ENCODE results near the gene ASPRV1. TPM values are rescaled to one million over a fixed set of nuclear protein-coding genes. Genes with fewer than 3 reads are reported as not detected.
A peak's percentile ranks its signal among the peaks of the same experiment; 100 is the strongest.
"Not testable (repeated sequence)": the region's sequence is repeated elsewhere in the genome, so short reads cannot be mapped to it uniquely, and the experiment has no call there.

Gene ASPRV1
- total RNA-seq, 1 experiment from 2014 or later, result 0.10 TPM

DNA sequence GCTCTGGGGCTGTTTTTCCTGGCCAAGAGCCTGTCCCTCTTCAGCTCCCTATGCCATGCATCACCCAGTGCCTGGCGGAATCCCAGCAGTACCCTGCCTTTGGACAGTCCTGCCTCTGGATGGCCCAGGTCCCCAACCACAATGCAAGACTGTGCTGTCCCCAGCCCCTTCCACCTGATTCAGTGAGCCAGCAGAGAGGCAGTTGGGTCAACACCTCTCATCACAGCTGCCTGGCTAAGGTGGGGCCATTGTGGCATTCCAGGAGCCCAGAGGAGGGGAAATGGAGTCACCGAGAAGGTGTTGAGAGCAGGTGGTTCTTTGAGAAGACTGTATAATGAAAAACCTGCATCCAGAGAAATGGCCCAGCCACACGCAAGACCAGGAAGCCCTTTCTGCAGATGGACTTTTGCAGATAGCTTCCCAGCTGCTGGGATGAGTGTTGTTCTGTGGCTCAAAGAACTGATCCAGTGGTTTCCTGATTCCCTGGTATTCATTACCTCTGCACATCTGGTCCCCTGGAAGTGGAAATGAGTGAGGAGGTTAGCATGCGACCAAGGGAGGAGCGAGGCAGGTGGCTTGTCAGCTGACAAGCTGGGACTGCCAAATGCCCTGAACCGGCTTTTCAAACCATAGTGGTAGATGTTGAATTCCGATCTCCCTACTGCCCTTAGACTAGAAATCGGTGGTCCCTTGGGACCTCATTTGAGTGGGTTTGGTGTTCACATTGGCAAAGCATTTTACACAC, 1.7 kb upstream of the ASPRV1 start:
- no peak for DNase-seq (ENCODE audit: low spot score)

DNA sequence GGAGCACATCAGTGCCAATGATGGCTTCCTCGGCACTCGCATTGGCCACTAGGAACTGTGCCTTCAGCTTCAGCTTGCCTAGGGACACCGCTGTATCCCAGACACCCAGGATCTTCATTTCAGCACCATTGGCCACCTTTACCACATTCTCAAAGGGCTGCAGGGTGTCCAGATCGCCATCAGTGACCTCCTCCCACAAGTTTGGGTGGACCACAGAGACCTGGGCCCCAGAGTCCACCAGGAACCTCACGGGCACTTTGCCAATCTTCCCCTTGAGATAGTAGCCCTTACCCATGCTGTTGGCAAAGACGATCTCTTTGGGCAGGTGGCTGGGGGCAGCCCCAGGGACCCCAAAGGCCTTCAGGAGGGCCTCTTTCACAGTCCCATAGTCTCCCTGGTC, 610 bp downstream of the ASPRV1 start:
- DNase-seq (ENCODE audit: low spot score), result no peak

DNA sequence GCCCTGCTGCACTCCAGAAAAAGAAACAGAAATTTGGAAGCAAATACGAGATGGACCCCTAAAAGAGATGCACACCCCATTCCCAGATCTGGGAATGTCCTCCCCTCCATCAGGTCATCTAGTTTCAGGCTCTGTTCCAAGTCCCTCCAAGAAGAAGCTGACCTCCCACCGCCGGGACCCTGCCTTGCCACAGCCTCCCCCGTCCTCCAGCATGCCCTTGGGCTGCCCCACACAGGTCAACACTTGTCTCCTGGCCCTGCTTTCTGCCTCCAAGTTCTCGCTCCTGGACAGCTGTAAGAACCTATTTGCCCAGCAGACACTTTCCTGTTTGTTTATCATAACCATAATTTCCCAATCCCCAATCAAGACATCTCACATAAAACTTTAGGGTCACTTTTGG, 2.0 kb downstream of the ASPRV1 start:
- no peak for DNase-seq (ENCODE audit: low spot score)

DNA sequence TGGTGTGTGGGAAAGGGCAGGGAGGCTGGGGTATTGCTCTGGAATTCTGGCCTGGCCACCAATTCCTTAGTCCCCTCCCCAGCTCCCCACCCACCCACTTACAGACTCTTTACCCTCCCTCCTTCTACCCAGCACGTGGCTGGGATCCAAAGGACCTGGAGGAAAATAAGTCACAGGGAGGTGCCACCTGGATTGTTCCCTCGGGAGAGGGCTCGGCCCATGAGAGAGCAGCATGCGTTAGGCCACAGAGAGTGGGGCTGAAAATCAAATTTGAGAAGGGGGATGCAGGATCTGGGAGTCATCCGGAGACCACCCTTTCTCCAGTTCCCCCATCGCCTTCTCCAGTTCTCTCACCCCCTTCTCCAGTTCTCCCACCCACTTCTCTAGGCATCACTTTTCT, 3.0 kb downstream of the ASPRV1 start:
- DNase-seq (ENCODE audit: low spot score), result no peak

DNA sequence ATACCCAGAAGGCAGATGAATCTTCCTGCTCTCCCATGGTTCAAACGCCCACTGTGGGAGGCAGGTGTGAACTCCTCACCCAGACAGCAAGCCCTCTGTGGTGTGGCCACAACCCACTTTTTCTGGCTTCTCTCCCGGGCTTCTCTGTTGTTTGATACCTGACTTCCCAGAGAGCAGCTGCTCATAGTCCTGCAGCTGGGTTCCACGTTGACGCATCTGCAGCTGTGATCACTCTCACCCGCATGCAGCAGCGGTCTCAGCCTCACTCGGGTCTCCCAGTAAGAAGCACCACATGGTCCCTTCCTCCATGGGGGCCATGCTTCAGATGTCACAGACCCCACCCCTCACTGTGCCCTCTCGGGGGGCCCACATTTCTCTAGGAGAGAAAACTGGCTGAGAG, 3.5 kb downstream of the ASPRV1 start:
- DNase-seq (ENCODE audit: low spot score), result no peak

DNA sequence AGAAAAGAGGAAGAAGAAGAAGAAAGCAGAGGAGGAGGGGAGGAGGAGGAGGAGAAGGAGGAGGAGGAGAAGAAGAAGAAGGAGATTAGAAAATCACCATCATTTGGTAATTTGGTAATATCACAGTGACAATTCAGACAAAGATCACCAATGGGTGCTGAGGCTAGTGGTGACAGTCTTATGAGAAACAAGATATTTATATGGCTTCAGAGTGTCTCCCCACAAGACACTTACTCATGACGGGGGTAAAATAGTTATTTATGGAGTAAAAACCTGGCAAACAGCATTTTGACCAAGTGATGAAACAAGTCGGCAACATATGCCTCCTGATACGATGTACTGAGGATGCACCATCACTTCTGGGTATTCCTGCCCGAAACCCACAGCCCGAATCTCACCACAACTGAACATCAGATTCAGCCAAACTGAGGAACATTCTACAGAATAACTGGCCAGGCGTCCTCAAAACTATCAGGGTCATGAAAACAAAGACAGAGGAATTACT, 4.9 kb downstream of the ASPRV1 start:
- DNase-seq (ENCODE audit: low spot score), result no peak

DNA sequence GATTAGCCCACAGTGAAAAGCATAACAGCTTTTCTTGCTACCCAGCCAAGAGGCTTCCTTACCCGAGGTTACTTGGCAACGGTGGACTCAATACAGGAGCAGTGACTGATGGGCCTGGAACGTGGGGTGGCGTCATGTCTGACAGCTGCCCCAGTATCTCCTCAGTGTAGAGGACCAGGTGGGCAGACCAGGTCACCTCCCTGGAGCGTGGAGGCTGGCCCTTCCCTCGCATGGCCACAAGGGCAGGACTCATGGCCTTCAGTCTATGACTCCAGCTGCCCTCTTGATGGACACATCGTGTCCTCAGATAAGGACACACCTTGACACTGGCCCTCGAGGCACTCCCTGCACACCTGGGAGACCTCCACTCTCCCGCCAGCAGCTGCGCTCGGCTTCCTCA, 6.4 kb downstream of the ASPRV1 start:
- DNase-seq (ENCODE audit: low spot score), result no peak

DNA sequence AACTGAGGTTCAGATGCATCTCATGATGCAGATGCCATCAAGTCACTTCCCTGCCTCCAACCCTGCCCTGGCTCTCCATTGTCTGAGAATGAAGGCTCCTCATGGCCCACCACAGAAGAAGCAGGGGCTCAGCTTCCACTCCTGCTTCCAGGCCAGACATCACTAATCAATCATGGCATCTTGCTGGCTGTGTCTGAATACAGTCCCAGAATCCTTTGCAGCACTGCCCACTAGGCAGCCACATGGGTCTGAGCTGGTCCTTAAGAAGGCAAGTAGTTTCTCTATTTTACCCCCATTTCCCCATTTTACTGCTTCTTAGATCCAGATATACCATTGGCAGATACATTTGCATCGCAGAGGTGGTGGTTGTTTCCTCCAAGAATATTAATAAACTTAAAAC, 7.3 kb downstream of the ASPRV1 start:
- DNase-seq (ENCODE audit: low spot score), result no peak

DNA sequence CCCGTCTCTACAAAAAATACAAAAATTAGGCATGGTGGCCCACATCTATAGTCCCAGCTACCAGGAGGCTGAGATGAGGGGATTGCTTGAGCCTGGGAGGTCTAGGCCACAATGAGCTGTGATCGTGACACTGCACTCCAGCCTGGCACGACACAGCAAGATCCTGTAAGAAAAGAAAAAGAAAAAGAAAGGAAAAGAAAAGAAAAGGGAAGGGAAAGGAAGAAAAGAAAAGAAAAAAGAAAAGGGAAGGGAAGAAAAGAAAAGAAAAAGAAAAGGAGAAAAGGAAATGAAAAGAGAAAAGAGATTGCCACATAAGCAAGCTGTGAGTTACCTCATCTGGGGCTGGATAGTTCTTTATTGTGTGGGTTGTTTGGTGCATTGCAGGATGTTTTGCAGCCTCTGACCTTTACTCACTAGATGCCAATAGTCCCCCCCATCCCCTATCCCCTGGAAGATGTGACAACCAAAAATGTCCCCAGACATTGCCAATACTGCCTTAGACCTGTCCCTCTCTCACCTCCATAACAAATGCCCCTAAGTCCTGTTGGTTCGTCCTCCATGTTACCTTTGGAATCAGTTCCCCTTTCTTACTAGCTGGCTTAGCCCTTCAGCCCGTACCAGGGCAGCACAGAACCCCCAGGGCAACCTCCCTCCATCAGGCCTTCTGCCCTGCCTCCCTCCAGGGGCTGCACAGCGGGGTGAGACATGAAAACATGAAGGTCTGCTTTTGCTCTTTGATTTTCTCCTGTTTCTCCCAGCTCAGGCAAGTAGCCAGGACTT, 8.9 kb downstream of the ASPRV1 start:
- DNase-seq (ENCODE audit: low spot score), result no peak

DNA sequence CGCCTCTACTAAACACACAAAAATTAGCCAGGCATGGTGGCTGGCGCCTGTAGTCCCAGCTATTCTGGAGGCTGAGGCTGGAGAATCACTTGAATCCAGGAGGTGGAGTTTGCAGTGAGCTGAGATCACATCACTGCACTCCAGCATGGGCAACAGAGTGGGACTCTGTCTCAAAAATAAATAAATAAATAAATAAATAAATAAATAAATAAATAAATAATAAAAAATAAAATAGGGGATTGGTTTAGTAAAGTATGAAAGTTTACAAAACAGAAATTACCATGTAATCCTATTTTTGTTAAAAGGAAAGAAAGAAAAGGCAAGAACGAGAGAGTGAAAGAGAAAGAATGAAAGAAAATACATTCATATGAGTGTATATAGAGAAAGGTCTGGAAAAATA, 10.8 kb downstream of the ASPRV1 start:
- DNase-seq (ENCODE audit: low spot score), result not testable (repeated sequence)

DNA sequence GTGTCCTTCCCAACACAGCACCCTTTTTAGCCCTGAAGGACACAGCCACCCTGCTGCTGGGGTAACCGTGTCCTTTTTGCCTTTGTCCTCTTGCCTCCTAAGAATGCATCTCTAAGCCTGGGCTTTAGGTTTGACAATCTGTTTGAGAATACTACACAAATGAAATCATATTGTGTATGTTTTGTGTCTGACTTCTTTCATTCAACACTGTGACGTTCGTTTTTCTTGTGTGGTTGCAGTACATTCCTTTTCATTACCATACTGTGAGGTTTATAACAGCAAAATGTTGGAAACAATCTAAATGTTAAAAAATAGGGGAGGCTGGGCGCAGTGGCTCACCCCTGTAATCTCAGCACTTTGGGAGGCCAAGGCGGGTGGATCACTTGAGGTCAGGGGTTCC, 11.2 kb downstream of the ASPRV1 start:
- DNase-seq (ENCODE audit: low spot score), result no peak

DNA sequence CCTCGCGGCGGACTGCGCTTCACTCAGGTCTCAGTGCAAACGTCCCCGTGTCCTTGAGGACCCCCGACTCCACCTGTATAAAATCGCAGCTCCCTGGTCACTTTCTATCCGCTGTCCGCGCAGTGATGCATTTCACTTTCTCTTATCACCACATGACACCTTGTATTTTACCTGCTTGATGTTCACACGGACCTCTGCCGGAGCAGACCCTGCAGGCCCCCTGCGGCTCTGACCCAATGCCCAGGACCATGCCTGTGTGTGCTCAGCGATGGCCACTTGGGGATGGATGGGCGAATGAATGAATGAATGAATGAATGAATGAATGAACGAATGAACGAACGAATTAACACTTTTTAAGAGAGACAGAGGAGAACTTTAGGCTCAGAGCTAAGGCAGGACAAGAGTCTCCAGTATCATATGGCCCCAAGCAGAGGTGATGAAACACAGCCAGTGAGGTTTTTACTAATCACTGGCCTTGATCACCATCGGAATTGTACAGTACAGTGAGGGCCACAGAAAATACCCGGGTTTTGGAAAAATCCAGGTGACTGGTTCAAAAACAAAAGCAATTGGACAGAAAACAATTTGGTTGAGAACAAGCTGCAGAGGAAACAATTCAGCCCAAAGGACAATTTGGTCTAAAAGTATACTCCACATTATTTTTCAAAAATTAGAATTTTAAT, 12.3 kb downstream of the ASPRV1 start:
- DNase-seq (ENCODE audit: low spot score), result no peak

DNA sequence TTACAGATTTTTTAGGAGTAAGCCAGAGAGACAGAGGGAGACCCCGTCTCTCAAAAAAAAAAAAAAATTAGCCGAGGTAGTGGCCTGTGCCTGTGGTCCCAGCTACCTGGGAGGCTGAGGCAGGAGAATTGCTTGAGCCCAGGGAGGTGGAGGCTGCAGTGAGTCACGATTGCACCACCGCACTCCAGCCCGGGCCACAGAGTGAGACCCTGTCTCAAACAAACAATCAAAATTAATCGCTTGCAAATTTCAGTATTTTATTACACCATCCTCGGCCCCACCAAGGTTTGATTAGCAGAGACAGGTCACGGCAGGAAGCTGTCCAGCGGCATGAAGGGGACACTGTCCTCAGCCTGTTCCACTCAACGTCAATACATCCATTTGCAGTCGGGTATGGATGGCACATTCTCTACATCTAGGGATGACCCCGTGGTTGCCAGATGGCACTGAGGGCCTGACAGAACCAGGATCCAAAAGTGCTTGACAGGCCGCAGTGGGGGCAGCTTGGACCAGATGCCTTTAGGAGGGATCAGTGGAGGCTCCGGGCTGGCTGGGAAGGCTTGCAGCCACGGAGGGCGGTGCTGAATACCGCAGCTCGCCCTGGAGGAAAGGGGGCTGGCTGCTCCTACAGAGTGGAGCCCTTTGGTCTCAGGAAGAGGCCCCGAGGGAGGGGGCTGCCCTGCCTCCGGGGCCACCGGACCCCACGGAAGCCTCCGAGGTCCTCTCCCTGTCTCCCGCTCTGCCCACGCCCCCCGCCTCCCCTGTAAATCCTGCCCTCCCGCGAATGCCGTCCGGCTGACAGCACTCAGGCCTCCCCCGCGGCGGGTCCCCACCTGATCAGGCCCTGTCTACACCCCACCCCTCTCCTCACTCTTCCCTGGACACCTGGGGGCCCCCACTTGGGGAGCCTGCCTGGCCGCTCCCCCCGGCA, 13.1 kb downstream of the ASPRV1 start:
- no peak for DNase-seq (ENCODE audit: low spot score)

DNA sequence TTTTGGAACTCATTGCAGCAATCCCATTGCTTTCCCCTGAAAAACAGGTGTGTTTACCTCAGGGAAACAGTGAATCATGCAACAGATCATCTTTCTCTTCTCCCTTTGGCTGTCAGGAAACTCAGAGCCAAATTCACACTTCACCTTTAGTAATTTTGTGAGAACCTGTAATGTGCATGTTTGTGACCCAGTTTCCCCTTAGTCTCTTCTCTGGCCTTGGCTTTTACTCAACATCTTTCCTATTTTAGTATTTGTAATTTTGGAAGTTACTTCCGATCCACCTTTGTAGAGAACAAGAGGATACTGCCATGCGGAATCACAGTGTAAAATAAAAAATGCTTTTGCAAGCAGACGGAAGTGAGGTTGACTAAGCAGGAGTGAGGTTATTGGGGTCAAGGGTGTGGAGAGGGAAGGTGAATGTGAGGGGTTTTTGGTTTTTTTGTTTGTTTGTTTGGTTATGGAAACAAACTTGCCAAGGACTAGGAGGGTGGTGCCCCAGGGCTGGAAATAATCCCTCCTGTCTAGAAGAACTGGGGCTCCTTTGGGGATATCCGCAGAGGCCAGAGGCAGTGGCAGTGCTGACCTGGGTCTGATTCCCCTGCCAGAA, 14.0 kb downstream of the ASPRV1 start:
- no peak for DNase-seq (ENCODE audit: low spot score)

DNA sequence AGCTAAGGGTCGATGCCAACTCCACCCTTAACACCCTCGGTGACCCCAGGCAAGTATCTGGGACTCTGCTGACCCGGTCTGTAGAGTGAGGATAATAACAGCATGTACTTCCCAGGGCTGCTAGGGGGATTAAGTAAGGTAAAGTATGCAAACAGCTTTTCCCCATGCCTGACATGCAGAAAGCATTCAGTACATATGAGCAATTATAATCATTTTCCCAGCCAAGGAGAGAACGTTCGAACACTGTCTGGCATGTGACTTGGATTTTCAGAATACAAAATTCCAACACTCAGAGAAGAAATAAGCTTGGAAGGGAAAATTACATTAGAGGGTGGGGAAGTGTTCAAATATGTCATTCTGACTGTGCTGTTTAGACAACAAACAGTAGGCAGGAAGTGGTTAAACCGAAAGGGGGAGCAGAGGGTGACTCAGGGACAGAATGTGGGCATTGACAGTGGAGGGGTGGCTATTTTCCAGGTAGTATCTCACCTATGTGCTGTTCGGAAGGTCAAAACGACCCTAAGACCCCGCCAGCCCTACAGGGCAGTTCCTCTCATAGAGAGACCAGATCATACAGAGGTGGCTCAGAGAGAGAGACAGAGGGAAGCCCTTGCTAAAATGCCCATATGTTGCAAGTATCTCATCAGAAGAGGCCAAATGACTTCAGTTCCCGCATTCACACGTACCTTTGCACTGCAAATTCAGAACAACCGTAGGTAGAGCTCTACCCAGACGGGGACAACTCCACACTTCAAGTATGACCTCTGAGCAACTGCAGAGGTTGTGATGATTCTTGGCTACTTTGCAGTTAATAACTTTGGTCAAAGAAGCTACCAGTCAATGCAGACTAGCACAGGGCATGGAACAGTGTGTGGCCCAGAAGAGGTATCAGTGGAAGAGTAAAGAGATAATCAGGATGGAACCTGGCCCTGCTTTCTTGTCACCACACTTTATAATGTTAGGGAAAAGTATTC, 14.8 kb downstream of the ASPRV1 start:
- peak; percentile 88 for DNase-seq (ENCODE audit: low spot score)

DNA sequence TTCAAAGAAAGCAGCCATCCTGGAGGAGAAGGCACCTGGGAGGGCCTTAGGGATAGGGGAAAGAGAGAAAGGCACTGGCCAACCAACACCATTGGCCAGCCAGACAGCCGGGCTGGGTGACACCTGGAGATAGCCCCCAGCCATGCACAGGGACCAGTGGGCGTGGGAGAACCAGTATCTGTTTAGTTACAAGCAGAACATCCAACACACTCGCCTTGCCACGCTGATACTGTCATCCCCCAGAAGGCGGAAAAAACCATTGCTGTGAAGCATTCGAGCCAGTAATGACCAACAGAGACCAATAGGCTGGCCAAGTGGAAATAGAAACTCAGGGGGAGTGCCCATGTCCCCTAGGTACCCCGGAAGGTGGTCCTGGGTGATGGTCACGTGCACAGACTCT, 15.5 kb downstream of the ASPRV1 start:
- no peak for DNase-seq (ENCODE audit: low spot score)

DNA sequence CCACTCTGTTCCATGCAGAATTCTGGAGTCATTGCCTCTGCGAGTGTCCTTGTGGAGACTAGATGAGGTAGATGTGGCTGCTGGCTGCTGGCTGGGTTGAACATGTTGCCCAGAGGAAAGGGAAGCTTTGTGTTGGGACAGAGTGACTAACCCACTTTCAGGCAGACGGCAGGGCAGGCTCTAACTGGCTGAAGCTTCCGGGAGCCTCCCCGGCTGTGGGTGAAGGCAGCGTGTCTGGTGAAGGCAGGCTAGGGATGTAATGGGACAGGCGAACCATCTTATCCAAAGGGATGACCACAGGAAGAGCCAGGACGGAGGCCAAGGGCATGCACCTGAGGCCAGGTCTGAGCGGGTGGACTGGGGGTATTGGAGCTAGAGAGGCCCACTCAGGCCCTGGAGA, 16.0 kb downstream of the ASPRV1 start:
- peak; percentile 18 for DNase-seq (ENCODE audit: low spot score)

DNA sequence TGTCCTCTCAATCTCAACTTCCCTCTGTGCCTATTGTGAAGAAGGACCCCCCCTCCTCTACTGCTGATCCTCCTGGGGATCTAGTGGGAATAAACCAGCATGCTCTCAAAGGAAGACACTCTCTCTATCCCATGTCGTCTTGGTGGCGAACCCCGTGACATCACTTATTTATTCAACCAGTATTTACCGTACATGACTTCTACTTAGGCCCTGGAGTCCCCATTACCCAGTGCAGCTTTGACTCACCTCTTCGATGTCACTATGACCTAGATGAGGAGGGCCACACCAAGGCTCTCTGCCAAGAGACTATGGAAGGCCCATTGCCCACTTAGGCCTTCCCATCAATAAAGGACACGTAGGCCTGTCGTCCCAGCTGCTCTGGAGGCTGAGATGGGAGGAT, 16.7 kb downstream of the ASPRV1 start:
- DNase-seq (ENCODE audit: low spot score), result no peak

DNA sequence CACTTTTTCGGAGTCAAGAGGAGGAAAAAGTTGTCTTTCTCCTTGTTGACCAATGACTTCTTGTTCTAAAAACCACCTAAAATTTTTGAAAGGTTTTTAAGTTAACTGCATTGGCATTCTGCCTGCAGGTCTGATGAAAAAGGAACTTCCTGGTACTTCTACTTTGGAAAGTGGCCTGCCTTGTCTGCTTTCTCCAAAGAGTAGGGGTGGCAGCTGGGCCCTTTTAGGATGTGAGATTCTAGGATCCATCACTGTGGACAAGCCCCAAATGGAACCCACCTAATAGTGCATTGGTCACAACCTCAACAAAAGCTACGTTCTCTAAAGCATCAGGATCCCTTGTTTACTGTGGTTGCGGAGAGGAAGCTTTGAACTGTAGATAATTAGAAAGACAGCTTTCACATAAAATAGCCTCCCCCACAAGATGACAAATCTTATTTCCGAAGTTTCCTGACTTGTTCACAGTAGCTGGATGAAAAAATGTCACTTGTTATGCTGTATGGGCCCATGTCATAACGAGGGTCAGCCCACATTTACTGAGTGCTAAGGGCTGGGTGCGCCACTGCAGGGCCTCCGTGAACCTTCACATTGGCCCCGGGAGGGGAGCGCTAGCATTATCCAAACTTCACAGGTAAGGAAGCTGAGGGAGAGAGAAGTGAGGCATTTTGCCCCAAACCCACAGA, 17.4 kb downstream of the ASPRV1 start:
- no peak for DNase-seq (ENCODE audit: low spot score)
